HepG2 (cell line): ENCODE measurements around the gene TBXAS1. TPM values are rescaled to one million over a fixed set of nuclear protein-coding genes. Genes with fewer than 3 reads are reported as not detected.

ENCODE experiments used
- ATAC-seq: fragments of 200-7000 bp; cut with Tn5 transposase; 3 replicates; pipeline ENCODE4 v1.9.1; 2020; ENCODE audit warnings: mild to moderate bottlenecking, moderate library complexity
- BruUV-seq: library from RNA; stranded (reverse); fragments of 400-500 nt; replicated peaks from 2 replicates; lab custom pipeline; 2021; lab: Mats Ljungman, UMichigan
- CTCF ChIA-PET: fragments of 300-600 bp; formaldehyde crosslinking; extraction: SDS; loops from one replicate; lab custom pipeline; 2021; ENCODE audit warnings: low total read pairs, inconsistent platforms, low intra/inter-chr PET ratio; lab: Yijun Ruan, JAX
- POLR2A ChIA-PET: fragments of 350-600 bp; sonication (Branson Sonifier 250); formaldehyde crosslinking; loops from one replicate; lab custom pipeline; 2020; ENCODE audit warnings: antibody characterized with exemption, inconsistent platforms; lab: Yijun Ruan, JAX
- DNase-seq: peaks from one replicate; pipeline ENCODE4 v3.0.0-alpha.2; 2015; ENCODE audit warnings: low spot score
- FAIRE-seq: peaks from 3 replicates; lab custom pipeline; 2011; peaks lifted over from hg19 to GRCh38; lab: Jason Lieb, UNC
- H2AFZ ChIP-seq: one replicate; pipeline ENCODE4 v1.6.1; 2011; ENCODE audit warnings: low read length, inconsistent platforms
- H3K27ac ChIP-seq: fragments of 300-600 bp; 3 replicates; pipeline ENCODE4 v1.8.0; 2011; ENCODE audit warnings: mixed run types, mild to moderate bottlenecking, mixed read lengths, low read length, inconsistent platforms; ENCODE audit not compliant: insufficient read depth; ENCODE audit errors: extremely low read length
- H3K27me3 ChIP-seq, 2 experiments: fragments of 200-600 bp in 1 of 2; 2 replicates in 1 of 2; 3 replicates in 1 of 2; pipeline versions ENCODE4 v1.6.0 to v1.8.0; 2011; ENCODE audit warnings: low read length in 2 of 2, mild to moderate bottlenecking in 2 of 2, moderate library complexity in 2 of 2, inconsistent platforms in 1 of 2; ENCODE audit not compliant: insufficient read depth in 2 of 2, control insufficient read depth in 1 of 2
- H3K36me3 ChIP-seq, 2 experiments: fragments of 200-600 bp in 1 of 2; replicated peaks in 1 of 2; 2 replicates in 1 of 2; 3 replicates in 1 of 2; pipeline versions ENCODE4 v1.5.1 to v1.8.0; 2011; ENCODE audit warnings: low read length in 2 of 2, inconsistent platforms in 1 of 2; ENCODE audit not compliant: insufficient read depth in 2 of 2, control insufficient read depth in 1 of 2
- H3K4me1 ChIP-seq: 2 replicates; pipeline ENCODE4 v1.5.1; 2012; ENCODE audit warnings: low read length, inconsistent platforms; ENCODE audit not compliant: insufficient read depth
- H3K4me2 ChIP-seq: 2 replicates; pipeline ENCODE4 v1.6.0; 2011; ENCODE audit warnings: low read depth, low read length, inconsistent platforms
- H3K4me3 ChIP-seq, 3 experiments: fragments of 200-600 bp in 1 of 3; sonication (generic), shearing (Covaris generic) in 1 of 3; replicated peaks in 1 of 3; 2 replicates each; pipeline ENCODE4 v1.5.1; 2011 to 2016; ENCODE audit warnings: low read length in 3 of 3, inconsistent platforms in 2 of 3, low read depth in 2 of 3, mild to moderate bottlenecking in 2 of 3, control low read depth in 1 of 3, mixed read lengths in 1 of 3; ENCODE audit not compliant: insufficient read depth in 1 of 3
- H3K79me2 ChIP-seq: one replicate; pipeline ENCODE4 v1.6.1; 2011; ENCODE audit warnings: low read length, inconsistent platforms; ENCODE audit not compliant: insufficient read depth
- H3K9ac ChIP-seq: 2 replicates; pipeline ENCODE4 v1.6.0; 2011; ENCODE audit warnings: mild to moderate bottlenecking, low read depth, low read length, inconsistent platforms; ENCODE audit not compliant: insufficient read depth
- H3K9me3 ChIP-seq: 2 replicates; pipeline ENCODE4 v1.5.1; 2012; ENCODE audit warnings: mild to moderate bottlenecking, low read length
- H4K20me1 ChIP-seq: 2 replicates; pipeline ENCODE4 v1.6.0; 2011; ENCODE audit warnings: inconsistent platforms, mild to moderate bottlenecking, low read length, moderate library complexity; ENCODE audit not compliant: insufficient read depth
- MAFF ChIP-seq: IDR thresholded peaks from 2 replicates; pipeline ENCODE4 v1.6.1; 2011; ENCODE audit warnings: low read depth, low read length, improper control_type of control experiment
- MAFK ChIP-seq, 2 experiments: IDR thresholded peaks in 1 of 2; conservative IDR thresholded peaks in 1 of 2; 2 replicates each; pipeline ENCODE4 v1.6.1; 2011; ENCODE audit warnings: improper control_type of control experiment in 2 of 2, low read length in 2 of 2
- MYNN ChIP-seq: sonication (generic); formaldehyde crosslinking; IDR thresholded peaks from 2 replicates; pipeline ENCODE4 v1.4.0; 2020; ENCODE audit warnings: mild to moderate bottlenecking, low read depth, missing genetic modification reagents
- NFE2L2 ChIP-seq: fragments of 150-350 bp; IDR thresholded peaks from 2 replicates; pipeline ENCODE4 v1.6.1; 2014; ENCODE audit warnings: low read length
- WGBS: methylation state at CpG from one replicate; pipeline ENCODE4 v1.1.6; 2017; ENCODE audit warnings: low lambda C conversion rate; 5-methylcytosine and 5-hydroxymethylcytosine counted together
- in situ Hi-C: cut with HindIII; loops from 2 replicates; pipeline ENCODE4 v1.10.0; 2017; ENCODE audit warnings: low pct_unique_long_range_greater_than_20kb; ENCODE audit not compliant: extremely low pct_ligation_motif_present
- intact Hi-C: fragments of 100-400 bp; cut with micrococcal nuclease; formaldehyde crosslinking; loops from one replicate; pipeline ENCODE4 v1.10.0; 2022; ENCODE audit not compliant: unreplicated experiment
- polyA plus RNA-seq, 8 experiments: library from polyadenylated mRNA; depleted of rRNA in 3 of 8; stranded (reverse) in 7 of 8; unstranded in 1 of 8; fragments of >200 nt; fragmentation: Illumina TruSeq in 4 of 8; extraction: Trizol in 4 of 8; gene quantifications; 2 replicates each; pipeline versions ENCODE4 v1.2.1 to v1.2.3, GENCODE V29; 2011 to 2016; ENCODE audit warnings: low read depth in 4 of 8, missing spikeins in 1 of 8, mixed read lengths in 1 of 8; ENCODE audit not compliant: insufficient read depth in 1 of 8
- total RNA-seq, 5 experiments: library from RNA; depleted of rRNA; stranded (reverse); fragments of >200 nt; fragmentation: Illumina TruSeq; extraction: Trizol; gene quantifications; 2 replicates each; pipeline ENCODE4 v1.2.3, GENCODE V29; 2016; ENCODE audit warnings: low read depth in 1 of 5
- TF ChIP-seq, protein P1 (sequence below): sonication (generic); formaldehyde crosslinking; IDR thresholded peaks from 2 replicates; pipeline ENCODE4 v1.4.0; 2020; ENCODE audit warnings: missing genetic modification reagents, borderline replicate concordance

TBXAS1 gene
- total and polyA plus RNA-seq, 2 of the 13 experiments (the other 11 are each of a cell fraction or from before 2014, with no cell fraction given) = 4.0 to 4.9 TPM

DNA sequence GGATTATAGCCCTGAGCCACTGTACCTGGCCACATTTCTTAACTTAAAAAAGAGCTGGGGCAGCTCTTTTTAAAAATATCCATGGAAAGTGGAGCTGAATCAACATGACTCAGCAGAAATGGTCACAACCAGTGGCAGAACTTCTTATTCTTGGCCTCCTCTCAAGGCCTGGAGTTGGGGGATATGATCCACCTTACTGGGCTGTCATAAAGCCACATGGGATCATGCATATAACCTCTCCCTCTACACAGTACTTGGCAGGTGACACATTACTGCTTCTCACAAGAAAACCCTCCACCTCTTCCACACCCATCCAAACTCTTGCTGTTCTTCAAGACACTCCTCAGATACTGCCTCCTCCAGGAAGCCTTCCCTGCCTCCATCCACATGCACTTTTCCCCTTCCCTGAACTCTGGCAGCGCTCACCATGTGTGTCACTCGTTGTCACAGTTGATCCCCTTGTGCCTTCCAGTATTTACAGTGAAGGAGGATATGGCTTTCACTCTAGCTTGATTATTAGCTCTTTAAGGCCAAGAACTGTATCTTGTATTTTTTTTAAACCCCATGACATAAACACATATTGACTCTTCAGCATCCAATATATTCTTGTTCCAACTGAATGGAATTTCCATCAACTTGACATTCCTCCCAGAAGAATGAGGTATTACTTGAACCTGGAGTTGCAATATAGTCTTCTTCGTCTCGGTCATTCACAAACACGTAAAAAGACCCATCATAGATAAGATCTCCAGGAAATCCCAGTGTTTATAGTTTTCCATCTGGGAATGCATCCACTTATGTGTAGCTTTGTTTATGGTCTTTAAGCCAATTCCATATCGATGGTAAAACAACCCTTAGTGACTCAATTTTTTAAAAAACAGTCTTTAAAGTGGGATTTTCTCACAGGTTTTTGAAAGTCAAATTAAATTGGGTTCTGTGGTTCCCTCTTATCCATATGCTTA lies 85.5 kb downstream of the TBXAS1 start:
- BruUV-seq = no TSS peak
- intact Hi-C loops = no loop called here
- H3K27ac ChIP-seq = no peak overlapping the region
- FAIRE-seq = no peak
- no peak overlapping the region for H3K9ac ChIP-seq
- no peak overlapping the region for H3K4me2 ChIP-seq
- WGBS = 85% methylated on average over 6 of the region's 6 CpGs
- no peaks in the 10 kb centered on the region for H3K27me3 ChIP-seq
- no peak for ATAC-seq
- H3K79me2 ChIP-seq = no peaks in the 10 kb centered on the region
- no peaks in the 10 kb centered on the region for H3K4me1 ChIP-seq
- H2AFZ ChIP-seq = no peak overlapping the region
- no peaks in the 10 kb centered on the region for H3K36me3 ChIP-seq
- H3K4me3 ChIP-seq = no peak overlapping the region
- H4K20me1 ChIP-seq = no peaks in the 10 kb centered on the region
- H3K9me3 ChIP-seq = no peaks in the 10 kb centered on the region
- TF ChIP-seq, protein P1, sequence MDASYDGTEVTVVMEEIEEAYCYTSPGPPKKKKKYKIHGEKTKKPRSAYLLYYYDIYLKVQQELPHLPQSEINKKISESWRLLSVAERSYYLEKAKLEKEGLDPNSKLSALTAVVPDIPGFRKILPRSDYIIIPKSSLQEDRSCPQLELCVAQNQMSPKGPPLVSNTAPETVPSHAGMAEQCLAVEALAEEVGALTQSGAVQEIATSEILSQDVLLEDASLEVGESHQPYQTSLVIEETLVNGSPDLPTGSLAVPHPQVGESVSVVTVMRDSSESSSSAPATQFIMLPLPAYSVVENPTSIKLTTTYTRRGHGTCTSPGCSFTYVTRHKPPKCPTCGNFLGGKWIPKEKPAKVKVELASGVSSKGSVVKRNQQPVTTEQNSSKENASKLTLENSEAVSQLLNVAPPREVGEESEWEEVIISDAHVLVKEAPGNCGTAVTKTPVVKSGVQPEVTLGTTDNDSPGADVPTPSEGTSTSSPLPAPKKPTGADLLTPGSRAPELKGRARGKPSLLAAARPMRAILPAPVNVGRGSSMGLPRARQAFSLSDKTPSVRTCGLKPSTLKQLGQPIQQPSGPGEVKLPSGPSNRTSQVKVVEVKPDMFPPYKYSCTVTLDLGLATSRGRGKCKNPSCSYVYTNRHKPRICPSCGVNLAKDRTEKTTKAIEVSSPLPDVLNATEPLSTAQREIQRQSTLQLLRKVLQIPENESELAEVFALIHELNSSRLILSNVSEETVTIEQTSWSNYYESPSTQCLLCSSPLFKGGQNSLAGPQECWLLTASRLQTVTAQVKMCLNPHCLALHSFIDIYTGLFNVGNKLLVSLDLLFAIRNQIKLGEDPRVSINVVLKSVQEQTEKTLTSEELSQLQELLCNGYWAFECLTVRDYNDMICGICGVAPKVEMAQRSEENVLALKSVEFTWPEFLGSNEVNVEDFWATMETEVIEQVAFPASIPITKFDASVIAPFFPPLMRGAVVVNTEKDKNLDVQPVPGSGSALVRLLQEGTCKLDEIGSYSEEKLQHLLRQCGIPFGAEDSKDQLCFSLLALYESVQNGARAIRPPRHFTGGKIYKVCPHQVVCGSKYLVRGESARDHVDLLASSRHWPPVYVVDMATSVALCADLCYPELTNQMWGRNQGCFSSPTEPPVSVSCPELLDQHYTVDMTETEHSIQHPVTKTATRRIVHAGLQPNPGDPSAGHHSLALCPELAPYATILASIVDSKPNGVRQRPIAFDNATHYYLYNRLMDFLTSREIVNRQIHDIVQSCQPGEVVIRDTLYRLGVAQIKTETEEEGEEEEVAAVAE = no peak
- peak; percentile 91 for TF ChIP-seq MAFF
- peak; percentile 92 to 93 for TF ChIP-seq MAFK (conservative IDR thresholded peaks at IDR 0.05 in 1 of 2, IDR thresholded peaks at IDR 0.05 in 1 of 2; ENCODE audit: low read length in 2 of 2)
- TF ChIP-seq MYNN (CRISPR knock-in tag) = no peak
- peak; percentile 92 for TF ChIP-seq NFE2L2
- ChIA-PET POLR2A (no interaction called here), CTCF (no interaction called here)
- in situ Hi-C loops = no loop called here
- no peak for DNase-seq
